GM23338 (cell line): Measurements from ENCODE around the gene AOC1.

Experiments
- REST ChIP-seq: IDR thresholded peaks from one replicate; pipeline ENCODE4 v1.6.1; 2018; ENCODE audit warnings: antibody characterized with exemption; ENCODE audit not compliant: unreplicated experiment
- TF ChIP-seq, protein P1 (sequence below), 2 experiments: fragments of 200-600 bp in 1 of 2; sonication (generic) in 1 of 2; conservative IDR thresholded peaks; 2 replicates each; pipeline versions ENCODE4 v1.5.1 to v1.6.1; 2016 to 2017; ENCODE audit warnings: antibody characterized with exemption in 2 of 2, low read depth in 2 of 2, mild to moderate bottlenecking in 2 of 2, moderate library complexity in 1 of 2

GRCh38 chr7:150849204-150849775, 3.0 kb upstream of the AOC1 start:
- TF ChIP-seq REST: no peak
- TF ChIP-seq, protein P1, sequence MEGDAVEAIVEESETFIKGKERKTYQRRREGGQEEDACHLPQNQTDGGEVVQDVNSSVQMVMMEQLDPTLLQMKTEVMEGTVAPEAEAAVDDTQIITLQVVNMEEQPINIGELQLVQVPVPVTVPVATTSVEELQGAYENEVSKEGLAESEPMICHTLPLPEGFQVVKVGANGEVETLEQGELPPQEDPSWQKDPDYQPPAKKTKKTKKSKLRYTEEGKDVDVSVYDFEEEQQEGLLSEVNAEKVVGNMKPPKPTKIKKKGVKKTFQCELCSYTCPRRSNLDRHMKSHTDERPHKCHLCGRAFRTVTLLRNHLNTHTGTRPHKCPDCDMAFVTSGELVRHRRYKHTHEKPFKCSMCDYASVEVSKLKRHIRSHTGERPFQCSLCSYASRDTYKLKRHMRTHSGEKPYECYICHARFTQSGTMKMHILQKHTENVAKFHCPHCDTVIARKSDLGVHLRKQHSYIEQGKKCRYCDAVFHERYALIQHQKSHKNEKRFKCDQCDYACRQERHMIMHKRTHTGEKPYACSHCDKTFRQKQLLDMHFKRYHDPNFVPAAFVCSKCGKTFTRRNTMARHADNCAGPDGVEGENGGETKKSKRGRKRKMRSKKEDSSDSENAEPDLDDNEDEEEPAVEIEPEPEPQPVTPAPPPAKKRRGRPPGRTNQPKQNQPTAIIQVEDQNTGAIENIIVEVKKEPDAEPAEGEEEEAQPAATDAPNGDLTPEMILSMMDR (conservative IDR thresholded peaks at IDR 0.05; ENCODE audit: low read depth in 2 of 2): no peak
